ENCODE measurements around the gene TNFSF11. TPM values are rescaled to one million over a fixed set of nuclear protein-coding genes. Genes with fewer than 3 reads are reported as not detected.

TNFSF11 gene
- total and polyA plus RNA-seq, 12 donors = not detected

GRCh38 chr13:42643076-42643475, 69.1 kb downstream of the TNFSF11 start:
- TF ChIP-seq, protein P1, sequence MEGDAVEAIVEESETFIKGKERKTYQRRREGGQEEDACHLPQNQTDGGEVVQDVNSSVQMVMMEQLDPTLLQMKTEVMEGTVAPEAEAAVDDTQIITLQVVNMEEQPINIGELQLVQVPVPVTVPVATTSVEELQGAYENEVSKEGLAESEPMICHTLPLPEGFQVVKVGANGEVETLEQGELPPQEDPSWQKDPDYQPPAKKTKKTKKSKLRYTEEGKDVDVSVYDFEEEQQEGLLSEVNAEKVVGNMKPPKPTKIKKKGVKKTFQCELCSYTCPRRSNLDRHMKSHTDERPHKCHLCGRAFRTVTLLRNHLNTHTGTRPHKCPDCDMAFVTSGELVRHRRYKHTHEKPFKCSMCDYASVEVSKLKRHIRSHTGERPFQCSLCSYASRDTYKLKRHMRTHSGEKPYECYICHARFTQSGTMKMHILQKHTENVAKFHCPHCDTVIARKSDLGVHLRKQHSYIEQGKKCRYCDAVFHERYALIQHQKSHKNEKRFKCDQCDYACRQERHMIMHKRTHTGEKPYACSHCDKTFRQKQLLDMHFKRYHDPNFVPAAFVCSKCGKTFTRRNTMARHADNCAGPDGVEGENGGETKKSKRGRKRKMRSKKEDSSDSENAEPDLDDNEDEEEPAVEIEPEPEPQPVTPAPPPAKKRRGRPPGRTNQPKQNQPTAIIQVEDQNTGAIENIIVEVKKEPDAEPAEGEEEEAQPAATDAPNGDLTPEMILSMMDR (IDR thresholded peaks at IDR 0.05) = no peak
- no peak overlapping the region for H3K27ac ChIP-seq
- intact Hi-C loops (cut with DNase I) = no loop called here
- no peaks in the 10 kb centered on the region for H3K36me3 ChIP-seq
- WGBS, 2 donors = 94 to 95% methylated on average over 14 of the region's 14 CpGs
- H3K27me3 ChIP-seq = peaks cover 0 to 3% (median 0%) of the 10 kb centered on the region in 7 donors
- H3K9me3 ChIP-seq = peaks cover 0 to 15% (median 0%) of the 10 kb centered on the region in 11 donors
- DNase-seq = no peak
- H3K4me3 ChIP-seq = no peak overlapping the region
- no peak for ATAC-seq
- no peaks in the 10 kb centered on the region for H3K4me1 ChIP-seq

GRCh38 chr13:42644841-42645240, 70.9 kb downstream of the TNFSF11 start:
- ATAC-seq = no peak
- no peaks in the 10 kb centered on the region for H3K36me3 ChIP-seq

DNA sequence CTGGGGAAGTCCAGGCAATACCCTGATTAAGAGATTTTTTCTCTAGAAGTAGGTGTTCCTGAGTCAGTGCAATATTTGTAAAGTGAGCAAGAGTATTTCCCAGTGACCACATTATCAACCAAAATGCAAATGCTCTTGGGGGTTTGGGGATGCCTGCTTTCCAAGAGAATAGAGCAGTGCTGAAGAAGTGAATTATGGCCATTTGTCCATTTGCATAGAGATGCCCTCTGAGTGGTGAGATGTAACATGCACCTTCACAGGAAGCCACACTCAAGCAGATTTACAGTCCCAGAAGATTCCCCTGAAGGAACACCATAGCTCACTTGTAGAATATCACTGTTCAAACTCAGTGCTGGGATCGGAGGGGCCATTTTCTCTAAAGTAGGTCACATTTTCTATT, 71.8 kb downstream of the TNFSF11 start:
- no peak for ATAC-seq
- H3K9me3 ChIP-seq = peaks cover 0 to 11% (median 0%) of the 10 kb centered on the region in 11 donors
- TF ChIP-seq, protein P1 (IDR thresholded peaks at IDR 0.05) = no peak
- no peaks in the 10 kb centered on the region for H3K36me3 ChIP-seq
- no peak overlapping the region for H3K27ac ChIP-seq
- no peaks in the 10 kb centered on the region for H3K4me1 ChIP-seq
- DNase-seq = no peak
- 87 to 91% methylated on average over 1 of the region's 1 CpG for WGBS, 2 donors
- peaks cover 0 to 3% (median 0%) of the 10 kb centered on the region in 7 donors for H3K27me3 ChIP-seq
- no peak overlapping the region for H3K4me3 ChIP-seq
- intact Hi-C loops (cut with DNase I) = no loop called here

More at GRCh38 chr13:42644841-42645240, 70.9 kb downstream of the TNFSF11 start:
- WGBS, 2 donors = 89 to 93% methylated on average over 3 of the region's 3 CpGs
- Histone ChIP-seq H3K4me3 (no peak overlapping the region), H3K27ac (no peak overlapping the region), H3K9me3 (peaks cover 0 to 15% (median 0%) of the 10 kb centered on the region in 11 donors), H3K27me3 (peaks cover 0 to 3% (median 0%) of the 10 kb centered on the region in 7 donors), H3K4me1 (no peaks in the 10 kb centered on the region)
- TF ChIP-seq, protein P1 (IDR thresholded peaks at IDR 0.05) = no peak
- intact Hi-C loops (cut with DNase I) = no loop called here
- DNase-seq = no peak

DNA sequence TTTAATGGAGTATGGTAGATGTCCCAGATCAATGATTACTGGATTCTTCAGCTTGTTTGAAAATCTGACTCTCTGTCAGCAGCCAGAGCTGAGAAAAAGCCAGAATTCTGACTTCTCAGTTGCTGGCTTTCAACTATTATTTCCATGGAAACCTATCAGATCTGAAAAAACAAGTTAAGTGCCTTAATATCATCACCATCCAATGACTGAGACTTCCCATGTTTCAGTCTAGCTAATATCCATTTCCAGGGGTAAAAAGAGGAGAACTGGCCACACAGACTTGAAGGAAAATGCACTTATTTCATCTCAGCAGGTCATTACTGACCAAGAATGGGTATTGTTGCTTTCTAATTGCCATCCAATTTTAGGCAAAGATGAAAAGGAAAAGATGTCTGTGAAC, 75.2 kb downstream of the TNFSF11 start:
- DNase-seq (no peak), ATAC-seq (no peak)
- TF ChIP-seq, protein P1 (IDR thresholded peaks at IDR 0.05) = no peak
- Histone ChIP-seq H3K27ac (no peak overlapping the region), H3K9me3 (no peaks in the 10 kb centered on the region), H3K27me3 (peaks cover 0 to 18% (median 3%) of the 10 kb centered on the region in 7 donors), H3K4me3 (no peak overlapping the region), H3K36me3 (no peaks in the 10 kb centered on the region), H3K4me1 (no peaks in the 10 kb centered on the region)
- intact Hi-C loops (cut with DNase I) = no loop called here

Data from heart right ventricle (tissue), 16 donors.